CD4-positive, alpha-beta T cell treated with Interleukin-17A for 4 hours (primary cell): ENCODE results near the gene RAD51D.
"Not testable (repeated sequence)": the region's sequence is repeated elsewhere in the genome, so short reads cannot be mapped to it uniquely, and the experiment has no call there.

Experiments
- DNase-seq: peaks from one replicate; pipeline ENCODE4 v3.0.0-alpha.2; 2020; ENCODE audit warnings: mixed read lengths

Gene RAD51D

GRCh38 chr17:35064516-35065215, 55.0 kb downstream of the RAD51D start:
- DNase-seq: no peak

- peak; percentile 88 for DNase-seq
Measured at GRCh38 chr17:35063514-35064223, 56.0 kb downstream of the RAD51D start, which contains the start of gene RFFL. Gene RFFL (minus strand): TSS chr17:35063707. CDS start chr17:35026553, 37,154 bp downstream.

- DNase-seq: no peak
Measured at GRCh38 chr17:35062308-35062707, 57.4 kb downstream of the RAD51D start.

- no peak for DNase-seq
Measured at GRCh38 chr17:35057332-35057915, 62.2 kb downstream of the RAD51D start.

- peak; percentile 40 for DNase-seq
Measured at GRCh38 chr17:35056013-35056412, 63.6 kb downstream of the RAD51D start.

GRCh38 chr17:35053204-35053603, 66.5 kb downstream of the RAD51D start:
- no peak for DNase-seq

GRCh38 chr17:35052780-35053179, 66.9 kb downstream of the RAD51D start:
- no peak for DNase-seq

GRCh38 chr17:35052241-35052610, 67.4 kb downstream of the RAD51D start:
- no peak for DNase-seq

GRCh38 chr17:35051579-35052240, 68.0 kb downstream of the RAD51D start:
- no peak for DNase-seq

- DNase-seq: peak; percentile 61
Measured at GRCh38 chr17:35051183-35051578, 68.5 kb downstream of the RAD51D start.

- DNase-seq: no peak
Measured at GRCh38 chr17:35050170-35050569, 69.5 kb downstream of the RAD51D start.

- peak; percentile 23 for DNase-seq
Measured at GRCh38 chr17:35048685-35049379, 70.8 kb downstream of the RAD51D start.

GRCh38 chr17:35046740-35047283, 72.8 kb downstream of the RAD51D start:
- DNase-seq: peak; percentile 69

GRCh38 chr17:35046245-35046644, 73.4 kb downstream of the RAD51D start:
- no peak for DNase-seq

- DNase-seq: not testable (repeated sequence)
Measured at GRCh38 chr17:35045458-35045979, 74.1 kb downstream of the RAD51D start.

GRCh38 chr17:35044181-35044580, 75.5 kb downstream of the RAD51D start:
- DNase-seq: no peak
